NCI-H524 treated with DMSO at 0.1 percent for 48 hours (cell line): ENCODE data around the gene MARCHF10.

Source experiments
- DNase-seq: peaks from one replicate; lab custom pipeline; 2025; lab: John Stamatoyannopoulos, UW

Gene MARCHF10

GRCh38 chr17:62821189-62822079, 13.3 kb upstream of the MARCHF10 start:
- no peak for DNase-seq

GRCh38 chr17:62819511-62820221, 11.6 kb upstream of the MARCHF10 start:
- DNase-seq = no peak

GRCh38 chr17:62818526-62818925, 10.4 kb upstream of the MARCHF10 start:
- no peak for DNase-seq

GRCh38 chr17:62816282-62816839, 8.2 kb upstream of the MARCHF10 start:
- DNase-seq = no peak

GRCh38 chr17:62809656-62810055, 1.5 kb upstream of the MARCHF10 start:
- DNase-seq = no peak

- no peak for DNase-seq
These were observed 459 bp upstream of the MARCHF10 start for GRCh38 chr17:62808576-62808970.

- DNase-seq = no peak
These were observed 2.9 kb downstream of the MARCHF10 start for GRCh38 chr17:62805234-62805633.

GRCh38 chr17:62804822-62805221, 3.3 kb downstream of the MARCHF10 start:
- no peak for DNase-seq

- DNase-seq = no peak
These were observed 4.1 kb downstream of the MARCHF10 start for GRCh38 chr17:62804025-62804424.

- no peak for DNase-seq
These were observed 5.4 kb downstream of the MARCHF10 start for GRCh38 chr17:62802561-62803205.

- no peak for DNase-seq
These were observed 6.5 kb downstream of the MARCHF10 start for GRCh38 chr17:62801553-62802114.

- DNase-seq = no peak
These were observed 7.5 kb downstream of the MARCHF10 start for GRCh38 chr17:62800585-62800984.

GRCh38 chr17:62797959-62798358, 10.2 kb downstream of the MARCHF10 start:
- no peak for DNase-seq

GRCh38 chr17:62796291-62796690, 11.8 kb downstream of the MARCHF10 start:
- DNase-seq = no peak

- no peak for DNase-seq
These were observed 13.5 kb downstream of the MARCHF10 start for GRCh38 chr17:62794666-62794971.

- DNase-seq = no peak
These were observed 14.0 kb downstream of the MARCHF10 start for GRCh38 chr17:62793919-62794665.

GRCh38 chr17:62792447-62792800, 15.7 kb downstream of the MARCHF10 start:
- DNase-seq = no peak

- DNase-seq = no peak
These were observed 16.2 kb downstream of the MARCHF10 start for GRCh38 chr17:62791767-62792446.

- DNase-seq = no peak
These were observed 16.8 kb downstream of the MARCHF10 start for GRCh38 chr17:62791235-62791734.

GRCh38 chr17:62790564-62790986, 17.5 kb downstream of the MARCHF10 start:
- DNase-seq = no peak

- DNase-seq = no peak
These were observed 20.7 kb downstream of the MARCHF10 start for GRCh38 chr17:62787366-62787765.
